OCI-LY7 (cell line): ENCODE results near the gene SCYGR4. TPM values are rescaled to one million over a fixed set of nuclear protein-coding genes. Genes with fewer than 3 reads are reported as not detected.

Experiments used
- BruUV-seq: library from RNA; stranded (reverse); fragments of 400-500 nt; replicated peaks from 2 replicates; lab custom pipeline; 2021; lab: Mats Ljungman, UMichigan
- CTCF ChIA-PET: fragments of 300-600 bp; sonication (Branson Sonifier 250); formaldehyde crosslinking; loops from one replicate; lab custom pipeline; 2022; ENCODE audit warnings: antibody characterized with exemption; ENCODE audit not compliant: unreplicated experiment; lab: Charles Lee
- POLR2A ChIA-PET: fragments of 300-600 bp; sonication (Branson Sonifier 250); formaldehyde crosslinking; loops from one replicate; lab custom pipeline; 2022; ENCODE audit warnings: antibody characterized with exemption; lab: Charles Lee
- DNase-seq: peaks from one replicate; pipeline ENCODE4 v3.0.0-alpha.2; 2015; ENCODE audit warnings: low spot score
- H2AFZ ChIP-seq: fragments of 200-600 bp; sonication (generic), shearing (Covaris generic); 2 replicates; pipeline ENCODE4 v1.6.1; 2014; ENCODE audit warnings: mild to moderate bottlenecking, antibody characterized with exemption, low read length, moderate library complexity
- H3K27ac ChIP-seq: fragments of 200-600 bp; sonication (generic); 2 replicates; pipeline ENCODE4 v1.5.1; 2014; ENCODE audit warnings: mixed run types, low read depth, mild to moderate bottlenecking, moderate library complexity, low read length, inconsistent platforms; ENCODE audit not compliant: poor library complexity, severe bottlenecking
- H3K36me3 ChIP-seq: fragments of 200-600 bp; sonication (generic); 2 replicates; pipeline ENCODE4 v1.6.1; 2014; ENCODE audit warnings: mild to moderate bottlenecking, antibody characterized with exemption, low read length, moderate library complexity, mixed read lengths; ENCODE audit not compliant: insufficient read depth
- H3K4me1 ChIP-seq: fragments of 200-600 bp; sonication (generic); 2 replicates; pipeline ENCODE4 v1.5.1; 2014; ENCODE audit warnings: mild to moderate bottlenecking, low read length; ENCODE audit not compliant: insufficient read depth, poor library complexity, severe bottlenecking
- H3K4me2 ChIP-seq: fragments of 200-600 bp; sonication (generic); 2 replicates; pipeline ENCODE4 v1.6.1; 2014; ENCODE audit warnings: mild to moderate bottlenecking, low read length
- H3K4me3 ChIP-seq: fragments of 200-600 bp; sonication (generic); 2 replicates; pipeline ENCODE4 v1.5.1; 2014; ENCODE audit warnings: mild to moderate bottlenecking, low read depth, low read length; ENCODE audit not compliant: poor library complexity, severe bottlenecking
- H3K79me2 ChIP-seq: fragments of 200-600 bp; sonication (generic); 2 replicates; pipeline ENCODE4 v1.6.1; 2016; ENCODE audit warnings: low read depth, mild to moderate bottlenecking, low read length, moderate library complexity, mixed read lengths; ENCODE audit not compliant: insufficient read depth
- H3K9me2 ChIP-seq: fragments of 200-600 bp; sonication (generic); 2 replicates; pipeline ENCODE4 v1.6.1; 2016; ENCODE audit warnings: mild to moderate bottlenecking, low read length, mixed read lengths; ENCODE audit not compliant: insufficient read depth
- H3K9me3 ChIP-seq: fragments of 200-600 bp; sonication (generic); 2 replicates; pipeline ENCODE4 v1.6.1; 2014; ENCODE audit warnings: mild to moderate bottlenecking, mixed run types, low read length, mixed read lengths
- H4K20me1 ChIP-seq: fragments of 200-600 bp; sonication (generic); 2 replicates; pipeline ENCODE4 v1.6.1; 2014; ENCODE audit warnings: mild to moderate bottlenecking, antibody characterized with exemption, low read length, moderate library complexity, mixed read lengths; ENCODE audit not compliant: insufficient read depth
- CTCF ChIP-seq: fragments of 200-600 bp; sonication (generic); conservative IDR thresholded peaks from 2 replicates; pipeline ENCODE4 v1.5.1; 2014; ENCODE audit warnings: mild to moderate bottlenecking, antibody characterized with exemption, low read length, moderate library complexity, mixed read lengths
- EZH2phosphoT487 ChIP-seq: fragments of 200-600 bp; sonication (generic); IDR thresholded peaks from 2 replicates; pipeline ENCODE4 v1.6.1; 2018; ENCODE audit warnings: low read depth, borderline replicate concordance, mild to moderate bottlenecking, mixed run types, antibody characterized with exemption, low read length, moderate library complexity, mixed read lengths
- intact Hi-C: fragments of 100-400 bp; cut with micrococcal nuclease; formaldehyde crosslinking; loops from one replicate; pipeline ENCODE4 v1.10.0; 2022; ENCODE audit not compliant: unreplicated experiment
- total RNA-seq, 2 experiments: library from RNA; depleted of rRNA in 1 of 2; stranded (reverse); fragments of >200 nt in 1 of 2; shearing (Covaris generic) in 1 of 2; gene quantifications; 2 replicates each; pipeline ENCODE4 v1.2.3, GENCODE V29; 2014 to 2022

The SCYGR4 gene
- total RNA-seq, 2 experiments from 2014 or later = not detected

- POLR2A ChIA-PET = interaction anchor here (1.0 kb wide), 1 partner anchor 187 kb away, joined by 3 read pairs; no protein-coding TSS in a partner anchor
- H3K4me2 ChIP-seq = no peak overlapping the region
- TF ChIP-seq EZH2phosphoT487 (no peak), CTCF (no peak)
- no peaks in the 10 kb centered on the region for H3K36me3 ChIP-seq
- no TSS peak for BruUV-seq
- no peaks in the 10 kb centered on the region for H3K4me1 ChIP-seq
- no peak overlapping the region for H3K4me3 ChIP-seq
- CTCF ChIA-PET = no interaction called here
- no peaks in the 10 kb centered on the region for H3K9me3 ChIP-seq
- no peaks in the 10 kb centered on the region for H4K20me1 ChIP-seq
- no peaks in the 10 kb centered on the region for H3K9me2 ChIP-seq
- intact Hi-C loops = no loop called here
- no peaks in the 10 kb centered on the region for H3K79me2 ChIP-seq
- DNase-seq = no peak
- H2AFZ ChIP-seq = no peak overlapping the region
- no peak overlapping the region for H3K27ac ChIP-seq
These were observed 15.5 kb downstream of the SCYGR4 start for GRCh38 chr2:227632827-227633226.

GRCh38 chr2:227634201-227634600 is 16.9 kb downstream of the SCYGR4 start:
- H3K36me3 ChIP-seq = no peaks in the 10 kb centered on the region
- H3K79me2 ChIP-seq = no peaks in the 10 kb centered on the region
- H2AFZ ChIP-seq = no peak overlapping the region
- no peak overlapping the region for H3K4me2 ChIP-seq
- ChIA-PET CTCF (no interaction called here), POLR2A (interaction anchor here (1.0 kb wide), 2 partner anchors 24 to 611 kb away, joined by 3 to 6 read pairs; no protein-coding TSS in a partner anchor)
- BruUV-seq = no TSS peak
- H3K4me1 ChIP-seq = no peaks in the 10 kb centered on the region
- H4K20me1 ChIP-seq = no peaks in the 10 kb centered on the region
- no peak overlapping the region for H3K27ac ChIP-seq
- no peak for DNase-seq
- H3K4me3 ChIP-seq = no peak overlapping the region
- intact Hi-C loops = no loop called here
- H3K9me3 ChIP-seq = no peaks in the 10 kb centered on the region
- TF ChIP-seq EZH2phosphoT487 (no peak), CTCF (no peak)
- H3K9me2 ChIP-seq = no peaks in the 10 kb centered on the region

- POLR2A ChIA-PET = no interaction called here
- BruUV-seq = no TSS peak
- H3K4me2 ChIP-seq = no peak overlapping the region
These were observed 25.4 kb downstream of the SCYGR4 start for GRCh38 chr2:227642656-227643055.

More at GRCh38 chr2:227642656-227643055, 25.4 kb downstream of the SCYGR4 start:
- no peaks in the 10 kb centered on the region for H3K79me2 ChIP-seq
- CTCF ChIA-PET = no interaction called here
- intact Hi-C loops = no loop called here
- no peak for TF ChIP-seq CTCF
- H3K9me2 ChIP-seq = no peaks in the 10 kb centered on the region
- no peak for DNase-seq
- H2AFZ ChIP-seq = no peak overlapping the region
- H3K4me3 ChIP-seq = no peak overlapping the region
- no peaks in the 10 kb centered on the region for H3K4me1 ChIP-seq
- H3K27ac ChIP-seq = no peak overlapping the region
- no peaks in the 10 kb centered on the region for H4K20me1 ChIP-seq
- no peaks in the 10 kb centered on the region for H3K9me3 ChIP-seq
- no peaks in the 10 kb centered on the region for H3K36me3 ChIP-seq
